ENCODE measurements around the gene FGF1.

DNA sequence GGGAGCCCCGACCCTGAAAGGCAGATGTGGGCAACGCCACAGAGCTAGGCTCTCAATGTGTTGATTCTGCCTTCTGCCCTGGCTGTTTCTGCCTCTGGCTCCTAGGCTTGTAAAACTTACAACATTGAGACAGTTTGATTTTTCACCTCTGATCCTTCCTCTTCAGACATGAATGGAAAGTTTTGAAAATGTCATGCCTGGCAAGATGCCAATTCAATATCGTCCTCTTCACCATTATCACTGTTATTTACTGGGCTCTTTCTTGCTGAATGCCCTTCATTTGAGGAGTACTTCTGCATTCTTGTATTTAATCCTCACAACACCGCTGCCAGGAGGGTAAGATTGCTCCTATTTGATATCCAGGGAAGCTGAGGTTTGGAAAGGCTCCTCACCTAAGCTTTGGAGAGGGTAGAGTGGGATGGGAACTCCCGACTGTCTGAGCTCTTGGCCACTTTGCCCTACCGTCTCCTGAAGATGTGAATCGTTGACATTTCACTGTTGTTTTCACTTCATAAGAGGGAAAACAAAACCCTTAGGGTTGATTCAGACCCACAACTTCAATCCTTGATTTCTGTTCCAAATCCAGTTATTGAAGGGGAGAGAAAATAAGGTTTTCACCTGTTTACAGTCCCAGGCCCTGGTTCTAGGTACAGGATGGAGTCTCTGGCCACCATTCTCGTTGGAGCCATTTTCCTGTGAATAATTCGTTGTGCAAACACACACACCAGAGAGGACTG is 12.7 kb upstream of the FGF1 start:
- TF ChIP-seq, protein P1, sequence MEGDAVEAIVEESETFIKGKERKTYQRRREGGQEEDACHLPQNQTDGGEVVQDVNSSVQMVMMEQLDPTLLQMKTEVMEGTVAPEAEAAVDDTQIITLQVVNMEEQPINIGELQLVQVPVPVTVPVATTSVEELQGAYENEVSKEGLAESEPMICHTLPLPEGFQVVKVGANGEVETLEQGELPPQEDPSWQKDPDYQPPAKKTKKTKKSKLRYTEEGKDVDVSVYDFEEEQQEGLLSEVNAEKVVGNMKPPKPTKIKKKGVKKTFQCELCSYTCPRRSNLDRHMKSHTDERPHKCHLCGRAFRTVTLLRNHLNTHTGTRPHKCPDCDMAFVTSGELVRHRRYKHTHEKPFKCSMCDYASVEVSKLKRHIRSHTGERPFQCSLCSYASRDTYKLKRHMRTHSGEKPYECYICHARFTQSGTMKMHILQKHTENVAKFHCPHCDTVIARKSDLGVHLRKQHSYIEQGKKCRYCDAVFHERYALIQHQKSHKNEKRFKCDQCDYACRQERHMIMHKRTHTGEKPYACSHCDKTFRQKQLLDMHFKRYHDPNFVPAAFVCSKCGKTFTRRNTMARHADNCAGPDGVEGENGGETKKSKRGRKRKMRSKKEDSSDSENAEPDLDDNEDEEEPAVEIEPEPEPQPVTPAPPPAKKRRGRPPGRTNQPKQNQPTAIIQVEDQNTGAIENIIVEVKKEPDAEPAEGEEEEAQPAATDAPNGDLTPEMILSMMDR (IDR thresholded peaks at IDR 0.05; ENCODE audit: low read length) = no peak
- no peak for TF ChIP-seq EZH2 (IDR thresholded peaks at IDR 0.05; ENCODE audit: borderline replicate concordance, low read length)
